Ishikawa (cell line): ENCODE measurements around the gene TLE6.

ENCODE experiments used
- CEBPB ChIP-seq: IDR thresholded peaks from 2 replicates; pipeline ENCODE4 v1.6.1; 2012
- EGR1 ChIP-seq: IDR thresholded peaks from 2 replicates; pipeline ENCODE4 v1.6.1; 2012
- EP300 ChIP-seq: IDR thresholded peaks from 2 replicates; pipeline ENCODE4 v1.6.1; 2012; ENCODE audit warnings: borderline replicate concordance
- RAD21 ChIP-seq: IDR thresholded peaks from 2 replicates; pipeline ENCODE4 v1.6.1; 2012; ENCODE audit warnings: low read depth
- TAF1 ChIP-seq: IDR thresholded peaks from 2 replicates; pipeline ENCODE4 v1.6.1; 2012; ENCODE audit warnings: low read depth, mild to moderate bottlenecking
- TEAD4 ChIP-seq: IDR thresholded peaks from 2 replicates; pipeline ENCODE4 v1.6.1; 2012
- YY1 ChIP-seq: IDR thresholded peaks from 2 replicates; pipeline ENCODE4 v1.6.1; 2012; ENCODE audit warnings: low read depth
- TF ChIP-seq, protein P1 (sequence below): IDR thresholded peaks from 2 replicates; pipeline ENCODE4 v1.6.1; 2012; ENCODE audit warnings: low read depth, mild to moderate bottlenecking
- TF ChIP-seq, protein P2 (sequence below): IDR thresholded peaks from 2 replicates; pipeline ENCODE4 v1.6.1; 2012
- TF ChIP-seq, protein P3 (sequence below): IDR thresholded peaks from 2 replicates; pipeline ENCODE4 v1.6.1; 2012

DNA sequence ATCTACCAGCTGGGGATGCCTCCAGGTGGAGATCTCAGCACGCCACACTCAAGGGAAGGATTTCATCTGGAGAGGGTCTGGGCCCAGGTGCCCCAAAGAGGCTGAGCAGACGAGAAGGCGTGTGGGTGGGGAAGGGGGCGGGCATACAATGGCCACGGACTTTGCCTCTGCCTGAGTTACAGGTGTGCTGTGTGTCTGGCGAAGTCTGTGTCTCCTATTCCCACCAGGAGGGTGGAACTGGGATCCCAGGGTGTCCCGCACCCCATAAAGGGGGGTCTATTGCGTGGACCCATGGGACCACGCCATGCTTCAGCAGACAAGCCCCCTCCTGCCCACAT, 48.2 kb downstream of the TLE6 start:
- TF ChIP-seq EP300 (no peak), TEAD4 (no peak), TAF1 (no peak), EGR1 (no peak), YY1 (no peak), RAD21 (no peak), CEBPB (no peak)
- TF ChIP-seq, protein P1, sequence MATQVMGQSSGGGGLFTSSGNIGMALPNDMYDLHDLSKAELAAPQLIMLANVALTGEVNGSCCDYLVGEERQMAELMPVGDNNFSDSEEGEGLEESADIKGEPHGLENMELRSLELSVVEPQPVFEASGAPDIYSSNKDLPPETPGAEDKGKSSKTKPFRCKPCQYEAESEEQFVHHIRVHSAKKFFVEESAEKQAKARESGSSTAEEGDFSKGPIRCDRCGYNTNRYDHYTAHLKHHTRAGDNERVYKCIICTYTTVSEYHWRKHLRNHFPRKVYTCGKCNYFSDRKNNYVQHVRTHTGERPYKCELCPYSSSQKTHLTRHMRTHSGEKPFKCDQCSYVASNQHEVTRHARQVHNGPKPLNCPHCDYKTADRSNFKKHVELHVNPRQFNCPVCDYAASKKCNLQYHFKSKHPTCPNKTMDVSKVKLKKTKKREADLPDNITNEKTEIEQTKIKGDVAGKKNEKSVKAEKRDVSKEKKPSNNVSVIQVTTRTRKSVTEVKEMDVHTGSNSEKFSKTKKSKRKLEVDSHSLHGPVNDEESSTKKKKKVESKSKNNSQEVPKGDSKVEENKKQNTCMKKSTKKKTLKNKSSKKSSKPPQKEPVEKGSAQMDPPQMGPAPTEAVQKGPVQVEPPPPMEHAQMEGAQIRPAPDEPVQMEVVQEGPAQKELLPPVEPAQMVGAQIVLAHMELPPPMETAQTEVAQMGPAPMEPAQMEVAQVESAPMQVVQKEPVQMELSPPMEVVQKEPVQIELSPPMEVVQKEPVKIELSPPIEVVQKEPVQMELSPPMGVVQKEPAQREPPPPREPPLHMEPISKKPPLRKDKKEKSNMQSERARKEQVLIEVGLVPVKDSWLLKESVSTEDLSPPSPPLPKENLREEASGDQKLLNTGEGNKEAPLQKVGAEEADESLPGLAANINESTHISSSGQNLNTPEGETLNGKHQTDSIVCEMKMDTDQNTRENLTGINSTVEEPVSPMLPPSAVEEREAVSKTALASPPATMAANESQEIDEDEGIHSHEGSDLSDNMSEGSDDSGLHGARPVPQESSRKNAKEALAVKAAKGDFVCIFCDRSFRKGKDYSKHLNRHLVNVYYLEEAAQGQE: no peak
- TF ChIP-seq, protein P2, sequence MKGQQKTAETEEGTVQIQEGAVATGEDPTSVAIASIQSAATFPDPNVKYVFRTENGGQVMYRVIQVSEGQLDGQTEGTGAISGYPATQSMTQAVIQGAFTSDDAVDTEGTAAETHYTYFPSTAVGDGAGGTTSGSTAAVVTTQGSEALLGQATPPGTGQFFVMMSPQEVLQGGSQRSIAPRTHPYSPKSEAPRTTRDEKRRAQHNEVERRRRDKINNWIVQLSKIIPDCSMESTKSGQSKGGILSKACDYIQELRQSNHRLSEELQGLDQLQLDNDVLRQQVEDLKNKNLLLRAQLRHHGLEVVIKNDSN: no peak
- TF ChIP-seq, protein P3, sequence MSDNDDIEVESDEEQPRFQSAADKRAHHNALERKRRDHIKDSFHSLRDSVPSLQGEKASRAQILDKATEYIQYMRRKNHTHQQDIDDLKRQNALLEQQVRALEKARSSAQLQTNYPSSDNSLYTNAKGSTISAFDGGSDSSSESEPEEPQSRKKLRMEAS: no peak
